HG03460 (cell line): Measurements from ENCODE around the gene RNF144A.

Experiments used
- ATAC-seq: cut with Tn5 transposase; IDR thresholded peaks from one replicate; pipeline ENCODE4 v1.9.1; 2021; ENCODE audit not compliant: unreplicated experiment

Gene RNF144A

DNA sequence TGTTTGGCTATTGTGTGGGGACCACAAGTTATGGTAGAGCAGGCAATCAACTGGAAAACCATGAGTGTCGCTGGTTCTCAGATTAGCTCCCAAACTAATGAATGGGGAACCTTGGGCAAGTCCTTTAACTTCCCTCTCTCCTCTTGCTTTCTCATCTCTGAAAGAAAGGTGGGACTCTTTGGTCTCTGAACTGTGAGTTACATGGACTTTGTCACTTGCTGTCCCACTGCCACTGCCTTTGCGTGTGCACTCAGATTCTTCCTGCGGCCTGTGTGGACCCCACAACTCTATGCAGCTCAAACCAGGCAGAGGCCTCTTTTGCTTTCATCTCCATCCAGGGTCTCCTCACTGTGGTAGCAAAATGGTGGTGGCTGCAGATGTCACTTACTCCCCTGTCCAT, 86.7 kb downstream of the RNF144A start:
- no peak for ATAC-seq

DNA sequence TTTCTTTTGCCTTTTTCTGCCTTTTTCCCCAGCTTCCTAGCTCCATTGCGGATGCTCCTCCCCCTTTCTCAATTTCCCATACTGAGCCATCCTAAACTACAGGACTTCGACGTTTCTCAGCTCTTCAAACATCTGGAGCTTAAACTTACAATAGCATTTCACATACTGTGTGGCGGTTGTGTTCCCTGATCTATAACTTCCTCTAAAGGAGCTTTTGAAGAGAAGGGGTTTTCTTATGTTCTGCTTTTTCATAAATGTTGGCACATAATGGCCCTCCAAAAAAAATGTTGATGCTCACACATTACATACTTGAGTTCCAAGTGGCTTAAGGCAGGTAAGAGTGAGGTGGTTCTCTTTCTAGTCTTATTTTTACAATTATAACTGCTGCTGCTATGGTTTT, 87.4 kb downstream of the RNF144A start:
- no peak for ATAC-seq

DNA sequence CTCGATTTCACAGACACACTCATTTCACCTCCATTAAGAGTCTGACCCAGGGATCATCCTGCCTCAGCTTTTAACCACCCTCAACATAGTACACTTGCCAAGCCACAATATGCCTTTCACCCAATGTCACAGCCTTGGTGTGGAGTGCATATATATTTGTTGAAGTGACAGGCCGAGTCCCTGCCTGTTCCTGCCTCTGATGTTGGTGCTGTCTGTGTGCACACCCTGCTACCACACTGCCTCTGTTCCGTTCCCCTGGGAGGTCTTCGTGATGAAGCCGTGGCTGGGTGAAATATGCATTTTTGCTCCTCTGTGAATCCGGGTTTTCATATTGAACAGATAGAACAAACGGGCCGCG, 90.3 kb downstream of the RNF144A start:
- ATAC-seq, result peak; percentile 23

DNA sequence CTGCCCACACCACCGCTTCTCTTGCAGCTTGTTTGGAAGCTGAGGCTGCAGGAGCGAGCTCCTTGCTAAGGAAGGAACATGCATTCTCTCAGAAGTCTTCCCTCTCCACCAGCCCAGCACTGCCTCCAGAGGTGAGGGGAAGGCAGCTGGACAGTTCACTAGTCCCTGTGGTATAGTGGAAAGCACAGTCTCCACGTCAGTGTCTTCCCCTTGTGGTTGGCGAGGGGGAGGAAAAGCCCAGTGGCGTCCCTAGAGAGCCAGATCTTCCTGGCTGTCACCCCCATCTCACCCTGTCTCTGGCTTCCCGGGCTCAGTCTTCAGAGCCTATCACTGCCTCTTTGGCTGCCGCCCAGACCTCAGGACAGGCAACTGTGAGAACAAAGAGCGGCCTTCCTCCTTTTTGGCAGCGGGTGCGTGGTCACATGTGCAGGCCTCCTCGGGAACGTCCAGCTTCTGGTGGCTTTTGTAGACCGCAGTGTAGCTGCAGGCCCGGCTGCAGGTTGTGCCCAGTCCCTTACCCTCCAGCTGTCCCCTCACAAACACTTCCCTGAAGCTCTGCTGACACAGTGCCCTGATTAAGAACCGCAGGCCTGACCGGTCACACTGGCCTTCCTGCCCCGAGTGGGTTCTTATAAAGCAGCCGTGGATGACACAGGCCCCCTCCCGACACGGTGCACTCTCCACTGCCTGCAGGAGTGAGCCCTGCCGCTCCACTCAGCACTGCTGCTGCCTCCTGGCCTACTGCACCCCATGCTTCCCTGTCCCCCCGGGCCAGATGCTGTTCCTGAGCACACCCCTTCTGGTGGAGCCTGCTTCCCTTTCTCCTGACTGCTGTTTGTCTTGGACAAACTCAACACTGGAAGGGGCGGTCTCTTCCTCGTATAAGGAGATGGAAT, 90.9 kb downstream of the RNF144A start:
- ATAC-seq, result peak; percentile 65

DNA sequence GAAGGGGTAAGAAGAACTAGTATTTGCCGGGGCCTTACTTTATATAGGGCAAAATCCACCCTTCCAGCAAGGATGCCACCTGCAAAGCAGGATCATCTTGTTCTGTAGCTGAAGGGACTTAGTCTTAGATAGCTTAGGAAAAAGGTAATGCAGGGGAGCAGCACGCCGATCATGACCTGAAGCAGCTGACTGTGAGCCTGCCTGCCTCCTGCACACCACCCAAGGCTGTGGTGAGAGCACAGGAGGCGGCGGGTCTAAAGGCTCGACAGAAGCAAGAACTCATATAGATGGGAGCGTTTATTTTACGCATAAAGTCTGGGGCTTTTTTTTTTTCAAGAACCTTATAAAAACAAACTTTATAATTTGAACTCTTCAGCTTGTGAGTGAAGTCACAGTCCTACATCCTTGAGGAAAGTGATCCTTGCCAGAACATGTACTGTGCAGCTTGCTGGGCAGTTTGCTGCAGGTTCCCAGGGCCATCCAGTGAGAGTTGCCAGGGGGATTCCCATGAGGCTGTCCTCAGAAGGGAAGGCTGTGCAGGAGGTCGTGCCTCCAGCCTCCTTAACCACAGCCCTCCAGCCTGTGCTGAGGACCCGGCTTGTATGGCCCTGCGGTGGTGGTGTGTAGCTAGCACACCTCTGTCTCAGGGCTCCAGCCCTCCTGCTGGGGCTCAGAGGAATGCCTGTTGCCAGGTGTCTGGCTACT, 92.1 kb downstream of the RNF144A start:
- no peak for ATAC-seq

DNA sequence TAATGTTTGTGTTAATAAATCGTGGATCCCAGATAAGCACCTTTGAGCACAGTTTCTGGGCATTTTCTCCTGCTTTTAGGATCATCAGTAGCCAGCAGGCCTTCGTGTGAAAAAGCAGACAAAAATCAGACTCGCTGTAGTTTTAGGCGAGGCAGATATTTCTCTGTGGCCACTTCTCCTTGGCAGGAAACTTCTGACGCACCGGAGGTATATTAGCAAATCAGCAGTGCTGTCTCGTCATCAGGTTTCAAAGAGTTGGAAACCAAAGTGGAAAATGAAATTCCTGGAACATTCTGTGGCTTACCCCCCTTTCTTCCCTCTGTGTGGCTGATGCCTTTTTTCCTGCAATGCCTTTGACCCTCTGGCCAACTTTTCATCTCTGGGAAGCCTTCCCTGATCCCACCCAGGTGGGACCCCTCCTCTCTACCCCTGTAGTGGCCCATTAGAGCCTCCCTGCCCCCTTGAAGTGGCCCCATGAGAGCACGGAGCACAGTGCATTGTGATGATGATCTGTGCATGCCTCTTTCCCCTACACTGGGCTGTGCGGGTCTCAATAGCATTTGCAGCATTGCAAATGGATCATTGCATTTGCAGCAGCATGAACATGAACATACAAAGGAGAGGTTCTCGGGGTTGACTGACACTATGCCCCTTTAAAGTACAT, 93.3 kb downstream of the RNF144A start:
- ATAC-seq, result no peak

DNA sequence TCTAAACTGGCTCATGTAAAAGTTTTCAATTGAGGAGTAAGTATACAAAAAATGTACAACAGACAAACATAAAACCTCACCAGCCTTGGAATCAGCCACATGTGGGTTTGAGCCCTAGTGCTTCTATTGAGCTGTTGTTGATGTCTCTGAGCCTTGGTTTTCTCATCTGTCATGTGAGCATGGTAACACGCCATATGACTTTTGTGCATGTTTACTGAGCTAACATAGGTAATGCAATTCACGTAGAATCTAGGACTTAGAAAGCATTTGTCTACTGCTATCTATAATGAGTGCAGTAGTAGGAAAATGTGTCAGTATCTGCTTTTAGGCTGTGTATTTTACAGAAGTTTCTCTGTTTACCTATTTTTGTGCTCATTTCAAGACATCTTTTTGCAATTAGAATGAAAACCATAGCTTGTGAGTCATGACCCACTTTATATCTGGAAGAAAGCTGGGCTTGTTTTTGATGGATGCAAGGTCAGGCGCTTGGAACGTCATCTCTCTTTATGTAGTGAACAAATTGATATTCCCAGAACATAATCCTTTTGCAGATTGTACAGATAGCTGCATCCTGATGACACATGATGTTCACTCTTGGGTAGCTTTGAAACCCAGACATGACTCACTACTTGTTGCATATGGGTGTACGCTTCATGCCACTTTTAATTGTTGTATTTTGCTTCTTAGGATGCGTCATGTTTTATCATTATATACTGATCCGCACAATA, 94.3 kb downstream of the RNF144A start:
- no peak for ATAC-seq

DNA sequence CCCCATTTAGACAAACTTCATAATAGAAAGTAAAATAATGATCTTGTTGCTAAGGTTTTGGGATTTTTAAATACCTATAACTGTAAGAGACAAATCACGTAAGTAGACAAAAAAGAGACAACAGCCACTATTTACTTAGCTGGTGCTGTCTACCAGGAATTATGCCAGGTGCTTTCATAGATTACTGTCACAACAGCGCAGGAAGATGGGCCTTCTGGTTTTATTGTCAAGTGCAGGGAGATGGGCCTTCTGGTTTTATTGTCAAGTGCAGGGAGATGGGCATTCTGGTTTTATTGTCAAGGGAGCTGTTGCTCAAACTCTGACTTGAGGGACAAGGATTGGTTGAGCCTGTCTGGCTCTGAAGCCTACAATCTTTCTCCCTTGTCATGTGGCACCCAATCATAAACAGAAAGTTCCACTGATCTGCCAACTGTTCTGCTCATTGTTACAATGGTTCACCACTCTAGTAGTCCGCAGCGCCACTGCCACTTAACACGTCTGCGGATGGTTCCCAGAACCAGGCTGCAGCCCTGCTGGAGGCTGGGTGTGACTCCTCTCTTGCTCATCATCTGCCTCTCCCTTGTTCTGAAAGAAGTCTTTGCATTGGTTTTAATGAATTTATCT, 95.0 kb downstream of the RNF144A start:
- ATAC-seq, result no peak

DNA sequence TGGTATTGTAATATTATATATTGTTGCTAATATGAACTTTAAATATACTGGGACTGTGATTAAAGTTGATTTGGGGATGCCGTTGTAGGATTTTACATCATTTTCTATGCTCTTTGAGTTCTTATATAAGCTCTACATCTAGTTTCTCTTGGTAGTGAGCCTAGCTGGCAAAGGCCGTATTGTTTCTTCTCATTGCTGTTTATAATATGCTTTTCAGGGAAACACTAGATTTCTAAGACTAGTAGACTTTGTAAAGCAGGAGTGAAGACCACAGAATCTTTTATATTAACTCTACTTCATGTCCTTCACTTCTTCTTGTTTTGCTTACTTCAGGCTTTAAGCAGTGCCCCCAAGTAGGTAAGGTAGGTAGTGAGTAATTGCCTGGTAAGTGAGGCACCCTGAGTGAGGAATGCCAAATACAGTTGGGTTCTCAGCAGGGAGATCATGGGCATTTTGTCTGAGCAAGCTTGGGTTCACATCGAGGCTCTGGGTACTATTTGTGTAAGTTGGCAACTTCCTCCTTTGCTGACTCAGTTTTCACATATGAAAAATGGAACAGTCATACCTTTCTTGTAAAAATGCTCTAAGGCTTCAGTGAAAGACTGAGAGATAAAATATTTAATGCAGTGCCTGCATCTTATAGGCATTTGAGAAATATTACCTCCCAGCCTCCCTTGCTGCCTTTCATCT, 96.4 kb downstream of the RNF144A start:
- ATAC-seq, result no peak

DNA sequence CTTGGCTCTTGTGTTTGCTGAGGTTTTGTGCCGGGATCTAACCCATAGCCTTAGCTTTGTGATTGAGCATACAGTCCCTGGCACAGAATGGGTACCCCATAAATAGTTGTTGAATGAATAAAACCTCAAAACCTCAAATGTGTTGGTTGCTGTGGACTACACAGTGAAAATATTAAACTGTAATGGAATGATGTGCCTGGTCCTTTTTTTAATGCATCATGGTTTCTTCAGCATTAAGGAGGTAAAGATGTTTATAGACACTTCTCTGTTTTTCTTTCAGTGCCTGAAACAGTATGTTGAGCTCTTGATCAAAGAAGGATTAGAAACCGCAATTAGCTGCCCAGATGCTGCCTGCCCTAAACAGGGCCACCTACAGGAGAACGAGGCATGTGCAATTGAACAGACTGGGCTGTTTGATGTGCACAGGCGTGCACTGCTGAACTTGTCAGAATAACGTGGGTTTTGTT, 97.0 kb downstream of the RNF144A start:
- peak; percentile 53 for ATAC-seq

DNA sequence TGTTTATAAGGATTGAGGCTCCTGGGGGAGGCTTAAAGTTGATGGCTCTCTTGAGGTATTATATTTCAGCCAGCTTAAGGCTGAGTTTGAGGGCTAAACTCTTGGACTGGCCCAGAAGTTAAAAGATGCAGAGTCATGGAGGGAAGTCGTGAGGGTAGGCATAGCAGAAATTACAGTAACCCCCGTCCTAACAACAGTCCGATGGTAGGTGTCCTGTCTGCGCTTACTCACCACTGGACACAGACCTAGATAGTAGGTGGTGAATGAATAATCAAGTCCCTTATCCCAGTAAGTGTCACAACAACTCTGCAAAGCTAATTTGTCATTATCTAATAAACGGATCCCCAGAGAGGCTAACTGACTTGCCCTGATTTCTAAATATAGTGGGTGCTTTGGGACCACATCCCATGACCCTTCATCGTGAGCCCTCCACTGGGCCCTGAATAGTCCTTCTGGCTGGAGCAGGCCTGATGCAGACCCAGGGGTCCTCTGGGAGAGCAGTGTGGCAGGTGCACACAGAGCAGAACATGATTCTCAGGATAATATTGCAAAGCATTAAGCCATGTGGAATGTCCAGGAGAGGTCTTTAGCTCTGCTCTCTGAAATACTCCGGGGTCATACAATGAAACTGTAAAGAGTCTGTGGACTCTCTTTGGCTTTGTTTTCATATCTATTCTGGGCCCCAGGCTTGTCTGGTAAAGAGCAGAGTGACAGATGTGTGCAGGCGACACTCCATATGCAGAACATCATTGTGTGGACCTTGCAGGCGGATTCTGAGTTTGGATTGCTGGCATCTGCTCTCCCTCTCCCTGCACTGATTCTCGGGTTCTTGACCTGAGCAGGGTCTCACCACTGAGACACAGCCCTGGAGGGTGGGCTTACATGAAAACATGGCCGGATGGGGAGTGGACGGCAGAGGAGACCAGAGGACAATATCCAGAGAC, 98.1 kb downstream of the RNF144A start:
- no peak for ATAC-seq

DNA sequence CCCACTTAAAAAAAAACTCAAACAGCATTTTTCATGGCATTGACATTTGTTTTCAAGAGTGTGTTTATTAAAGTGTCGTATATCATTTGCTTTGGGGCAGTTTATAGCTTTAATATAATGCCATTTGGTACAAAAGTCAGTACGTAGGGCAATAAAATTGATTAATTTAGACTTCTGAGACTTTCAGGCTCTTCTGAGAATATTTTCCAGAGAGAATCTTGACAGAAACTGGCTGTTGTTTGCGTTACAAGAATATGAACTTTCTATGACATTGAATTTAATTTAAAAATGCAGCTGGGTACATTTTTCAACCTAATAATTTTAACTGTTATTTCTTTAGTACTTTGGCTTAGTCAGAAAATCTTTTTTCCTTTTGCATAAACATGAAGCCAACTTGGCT, 98.9 kb downstream of the RNF144A start:
- ATAC-seq, result no peak

DNA sequence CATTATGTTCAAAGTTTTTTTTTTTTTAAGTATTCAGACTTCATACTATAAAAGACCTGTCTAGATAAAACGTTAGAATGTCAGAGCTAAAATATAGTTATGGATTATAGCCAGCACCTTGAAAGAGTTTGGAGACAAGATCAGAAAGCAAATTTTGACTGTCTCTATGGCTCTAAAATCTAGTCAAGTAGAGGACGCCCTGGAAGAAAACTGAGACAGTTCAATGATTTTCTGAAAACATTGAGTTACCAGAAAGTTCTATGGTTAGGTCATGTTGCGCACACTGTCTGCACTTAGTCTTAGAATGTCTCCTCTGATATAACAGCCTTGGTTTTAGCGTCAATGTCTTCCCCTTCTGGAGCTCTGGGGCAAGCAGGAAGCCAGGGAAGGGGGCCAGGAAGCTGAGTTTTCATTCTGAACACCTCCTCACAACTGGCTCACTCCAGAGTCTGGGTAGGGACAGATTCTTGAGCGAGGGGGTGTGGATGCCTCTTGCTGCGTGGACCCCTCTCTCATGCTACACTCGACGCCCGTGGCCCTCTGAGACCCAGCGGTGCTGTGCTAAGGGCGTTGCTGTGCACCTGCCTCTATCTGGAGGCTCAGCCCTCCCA, 99.5 kb downstream of the RNF144A start:
- no peak for ATAC-seq

DNA sequence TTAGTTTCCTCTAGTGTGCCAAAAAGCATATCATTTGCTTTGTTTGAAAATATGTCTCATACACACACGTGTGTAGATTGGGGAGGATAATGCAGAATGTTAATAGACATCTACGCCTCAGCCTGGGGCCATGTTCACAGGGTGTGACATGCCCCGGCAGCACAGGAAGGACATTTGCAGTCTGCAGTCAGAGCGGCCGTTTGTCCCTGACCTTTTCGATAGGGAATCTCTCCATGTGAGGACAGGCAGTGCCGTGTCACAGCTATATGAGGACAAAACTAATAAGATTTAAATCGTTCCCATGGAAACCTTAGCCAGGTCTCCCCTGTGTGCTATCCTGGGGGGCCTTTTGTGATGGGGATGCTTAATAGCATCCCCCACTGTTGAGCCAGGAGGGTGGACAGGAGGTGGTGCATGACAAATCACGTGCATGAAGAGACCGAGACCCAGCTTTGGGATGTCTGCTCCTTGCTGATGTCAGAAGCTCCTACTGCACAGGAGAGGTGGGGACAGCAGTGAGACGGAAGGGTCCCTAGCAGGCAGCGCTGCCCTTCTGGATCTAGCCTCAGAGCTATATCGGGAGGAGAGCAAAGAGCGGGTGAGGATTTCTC, 100.6 kb downstream of the RNF144A start:
- no peak for ATAC-seq

DNA sequence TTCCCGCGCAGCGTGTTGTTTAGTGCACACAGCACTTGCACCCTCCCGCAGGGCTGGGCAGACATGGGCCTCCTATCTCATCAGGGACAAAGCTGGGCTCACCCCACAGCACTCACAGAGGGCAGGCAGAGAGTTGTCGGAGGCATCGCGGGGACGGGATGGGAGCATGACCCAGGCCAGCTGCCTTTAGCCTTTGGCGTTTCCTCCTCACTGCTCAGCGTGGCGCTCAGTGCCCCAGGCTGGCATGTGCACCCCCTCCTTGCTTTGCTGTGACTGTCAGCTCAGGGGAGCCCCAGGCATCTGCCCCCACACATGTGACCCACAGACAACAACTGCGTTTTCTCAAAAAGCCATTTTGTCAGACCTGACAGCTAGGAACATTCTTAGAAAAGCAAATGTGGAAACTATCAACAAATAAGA, 101.1 kb downstream of the RNF144A start:
- ATAC-seq, result no peak

DNA sequence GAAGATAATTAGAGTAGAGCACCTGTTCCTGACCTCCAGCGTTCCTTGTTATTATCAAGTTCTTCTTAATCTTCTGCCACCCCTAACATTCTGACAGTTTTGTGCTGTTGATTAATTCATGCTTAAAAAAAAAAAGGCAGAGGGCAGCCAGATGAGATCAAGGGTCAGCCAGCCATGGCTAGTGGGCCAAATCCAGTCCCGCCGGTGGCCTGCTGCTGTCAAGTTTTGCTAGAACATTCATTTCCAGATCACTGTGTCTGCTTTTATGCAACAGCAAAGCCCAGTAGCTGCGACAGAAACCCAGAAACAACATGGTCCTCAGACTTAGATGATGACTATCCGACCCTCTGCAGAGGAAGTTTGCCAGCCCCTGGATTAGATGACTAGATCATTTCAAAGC, 101.6 kb downstream of the RNF144A start:
- no peak for ATAC-seq

DNA sequence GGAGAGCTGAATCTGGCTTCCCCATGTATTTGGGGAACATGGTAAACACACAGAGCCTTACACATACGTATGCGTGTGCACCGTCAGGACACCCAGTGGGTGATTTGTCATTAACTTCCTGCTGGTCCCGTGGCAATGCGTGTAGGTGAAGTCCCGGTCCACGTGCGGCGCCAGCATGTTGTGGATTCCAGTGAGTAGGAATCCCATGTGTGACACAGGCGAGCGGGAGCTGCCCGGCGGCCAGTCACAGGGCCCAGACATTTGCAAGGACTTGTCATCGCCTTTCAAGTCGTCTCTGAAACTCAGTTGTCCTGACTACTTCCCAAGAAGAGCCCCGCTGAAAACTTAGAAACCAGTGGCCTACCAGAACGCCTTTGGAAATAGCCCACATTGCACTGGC, 102.0 kb downstream of the RNF144A start:
- ATAC-seq, result no peak

DNA sequence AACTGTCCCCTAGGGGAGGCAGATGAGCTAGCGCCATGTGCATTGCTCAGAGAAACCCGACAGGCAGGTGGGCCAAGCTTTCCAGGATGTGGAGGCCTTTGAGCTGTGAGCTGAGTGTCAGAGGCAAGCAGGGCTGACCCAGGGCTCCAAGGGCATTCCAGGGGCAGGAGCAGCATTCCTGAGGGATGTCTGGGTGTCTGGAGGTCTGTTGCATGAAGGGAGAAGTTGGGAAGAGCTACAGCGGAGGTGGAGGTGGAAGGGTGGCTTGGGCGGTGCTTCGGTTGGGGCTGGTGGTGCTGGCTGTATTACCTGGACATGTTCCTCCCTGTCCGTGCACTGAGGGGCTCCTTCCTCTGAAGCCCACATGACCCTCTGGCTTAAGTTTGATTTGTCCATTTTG, 102.8 kb downstream of the RNF144A start:
- no peak for ATAC-seq
